Caki2 (cell line): ENCODE measurements around the gene CDON. TPM values are rescaled to one million over a fixed set of nuclear protein-coding genes. Genes with fewer than 3 reads are reported as not detected.
A peak's percentile ranks its signal among the peaks of the same experiment; 100 is the strongest.
"Not testable (repeated sequence)": the region's sequence is repeated elsewhere in the genome, so short reads cannot be mapped to it uniquely, and the experiment has no call there.

Experiments
- DNase-seq: peaks from one replicate; pipeline ENCODE4 v3.0.0-alpha.2; 2015; ENCODE audit warnings: low read depth
- in situ Hi-C: cut with HindIII; loops from 2 replicates; pipeline ENCODE4 v1.10.0; 2016; ENCODE audit warnings: low sequenced_read_pairs, low pct_unique_long_range_greater_than_20kb, mixed read lengths
- total RNA-seq: library from RNA; depleted of rRNA; stranded (reverse); fragments of >200 nt; shearing (Covaris generic); gene quantifications from 2 replicates; pipeline ENCODE4 v1.2.3, GENCODE V29; 2014; ENCODE audit warnings: low replicate concordance

The CDON gene
- total RNA-seq, 1 experiment from 2014 or later, result 2.2 TPM

GRCh38 chr11:126025822-126026221 lies 36.8 kb downstream of the CDON start:
- DNase-seq, result no peak
- in situ Hi-C loops, result no loop called here

GRCh38 chr11:126024123-126024522 lies 38.5 kb downstream of the CDON start:
- no peak for DNase-seq
- in situ Hi-C loops, result no loop called here

- in situ Hi-C loops, result no loop called here
Observed at GRCh38 chr11:126012852-126013251, 49.8 kb downstream of the CDON start.

GRCh38 chr11:126011754-126012153 lies 50.9 kb downstream of the CDON start:
- DNase-seq, result no peak
- in situ Hi-C loops, result no loop called here

More at GRCh38 chr11:126012852-126013251, 49.8 kb downstream of the CDON start:
- DNase-seq, result no peak

GRCh38 chr11:126011265-126011664 lies 51.4 kb downstream of the CDON start:
- DNase-seq, result no peak
- in situ Hi-C loops, result no loop called here

- no peak for DNase-seq
- in situ Hi-C loops, result no loop called here
Observed at GRCh38 chr11:126008956-126009355, 53.7 kb downstream of the CDON start.

- in situ Hi-C loops, result no loop called here
- DNase-seq, result peak; percentile 35
Observed at GRCh38 chr11:126007238-126007637, 55.4 kb downstream of the CDON start.

GRCh38 chr11:126006068-126006467 lies 56.6 kb downstream of the CDON start:
- in situ Hi-C loops, result no loop called here
- no peak for DNase-seq

- in situ Hi-C loops, result no loop called here
- no peak for DNase-seq
Observed at GRCh38 chr11:126002181-126002580, 60.5 kb downstream of the CDON start.

GRCh38 chr11:125999234-125999880 lies 63.3 kb downstream of the CDON start:
- in situ Hi-C loops, result no loop called here
- no peak for DNase-seq

GRCh38 chr11:125998267-125998666 lies 64.4 kb downstream of the CDON start:
- in situ Hi-C loops, result no loop called here
- DNase-seq, result no peak

GRCh38 chr11:125995313-125995712 lies 67.4 kb downstream of the CDON start:
- in situ Hi-C loops, result no loop called here

GRCh38 chr11:125994509-125994908 lies 68.2 kb downstream of the CDON start:
- in situ Hi-C loops, result no loop called here
- DNase-seq, result no peak

More at GRCh38 chr11:125995313-125995712, 67.4 kb downstream of the CDON start:
- no peak for DNase-seq

- in situ Hi-C loops, result no loop called here
- DNase-seq, result no peak
Observed at GRCh38 chr11:125992893-125993292, 69.8 kb downstream of the CDON start.

- no peak for DNase-seq
- in situ Hi-C loops, result no loop called here
Observed at GRCh38 chr11:125990244-125990643, 72.4 kb downstream of the CDON start.

- in situ Hi-C loops, result no loop called here
- no peak for DNase-seq
Observed at GRCh38 chr11:125987066-125987641, 75.5 kb downstream of the CDON start.

GRCh38 chr11:125985956-125986355 lies 76.7 kb downstream of the CDON start:
- in situ Hi-C loops, DNase-seq: not testable (repeated sequence)

- in situ Hi-C loops, result no loop called here
Observed at GRCh38 chr11:125982348-125982730, 80.3 kb downstream of the CDON start.

GRCh38 chr11:125980436-125980835 lies 82.2 kb downstream of the CDON start:
- in situ Hi-C loops, result no loop called here
- DNase-seq, result no peak

More at GRCh38 chr11:125982348-125982730, 80.3 kb downstream of the CDON start:
- no peak for DNase-seq

- in situ Hi-C loops, result no loop called here
- DNase-seq, result no peak
Observed at GRCh38 chr11:125979511-125979910, 83.2 kb downstream of the CDON start.
